SK-N-MC (cell line): ENCODE measurements around the gene FFAR4.

ENCODE experiments used
- EZH2 ChIP-seq: fragments of 200-600 bp; sonication (generic); IDR thresholded peaks from one replicate; pipeline ENCODE4 v1.6.1; 2017; ENCODE audit warnings: antibody characterized with exemption
- FOXP2 ChIP-seq: optimal IDR thresholded peaks from 2 replicates; pipeline ENCODE3; 2011; ENCODE audit warnings: mild to moderate bottlenecking, moderate library complexity; ENCODE audit not compliant: insufficient read depth; ENCODE audit errors: extremely low read length, control extremely low read depth
- POLR2AphosphoS5 ChIP-seq: IDR thresholded peaks from 2 replicates; pipeline ENCODE4 v1.6.1; 2012; ENCODE audit warnings: mild to moderate bottlenecking, low read depth, low read length, borderline replicate concordance

GRCh38 chr10:93598157-93598556, 31.7 kb downstream of the FFAR4 start:
- TF ChIP-seq FOXP2 = no peak
- TF ChIP-seq POLR2AphosphoS5 = no peak
- TF ChIP-seq EZH2 = no peak
